ENCODE results near the gene NUP210. TPM values are rescaled to one million over a fixed set of nuclear protein-coding genes. Genes with fewer than 3 reads are reported as not detected.

The NUP210 gene
- total RNA-seq, 4 donors from 2014 or later, result 3.6 to 8.2 (median 4.0) TPM

- no peak for TF ChIP-seq CTCF (IDR thresholded peaks at IDR 0.05)
- no peak for TF ChIP-seq POLR2A (IDR thresholded peaks at IDR 0.05)
- DNase-seq (ENCODE audit: low spot score in 2 of 2), result no peak
- WGBS, 2 donors, result 80 to 82% methylated on average over 3 of the region's 3 CpGs
- intact Hi-C loops (cut with DNase I; ENCODE audit: low total_unique reads), result no loop called here
- no peak overlapping the region for H3K4me3 ChIP-seq (ENCODE audit: low read depth, poor library complexity, severe bottlenecking)
These were observed 127.7 kb downstream of the NUP210 start for GRCh38 chr3:13292375-13292774.

- intact Hi-C loops (cut with DNase I; ENCODE audit: low total_unique reads), result no loop called here
- DNase-seq (ENCODE audit: low spot score in 2 of 2), result no peak
- TF ChIP-seq POLR2A (IDR thresholded peaks at IDR 0.05) (no peak), CTCF (IDR thresholded peaks at IDR 0.05) (no peak)
- WGBS, 2 donors, result 79 to 87% methylated on average over 3 of the region's 3 CpGs
- no peak overlapping the region for H3K4me3 ChIP-seq (ENCODE audit: low read depth, poor library complexity, severe bottlenecking)
These were observed 129.2 kb downstream of the NUP210 start for GRCh38 chr3:13290941-13291340.

- no peak for TF ChIP-seq POLR2A (IDR thresholded peaks at IDR 0.05)
- no peak for TF ChIP-seq CTCF (IDR thresholded peaks at IDR 0.05)
- WGBS, 2 donors, result 86 to 87% methylated on average over 9 of the region's 9 CpGs
- no peak for DNase-seq (ENCODE audit: low spot score in 2 of 2)
- H3K4me3 ChIP-seq (ENCODE audit: low read depth, poor library complexity, severe bottlenecking), result no peak overlapping the region
- intact Hi-C loops (cut with DNase I; ENCODE audit: low total_unique reads), result loop anchor here (5.0 kb wide), 1 partner anchor 1578 kb away; no protein-coding TSS in a partner anchor
These were observed 130.3 kb downstream of the NUP210 start for GRCh38 chr3:13289771-13290285.

GRCh38 chr3:13288732-13289718 lies 131.1 kb downstream of the NUP210 start:
- no peak for TF ChIP-seq CTCF (IDR thresholded peaks at IDR 0.05)
- TF ChIP-seq POLR2A (IDR thresholded peaks at IDR 0.05), result no peak
- intact Hi-C loops (cut with DNase I; ENCODE audit: low total_unique reads), result loop anchor here (5.0 kb wide), 1 partner anchor 1577 kb away; no protein-coding TSS in a partner anchor
- no peak for DNase-seq (ENCODE audit: low spot score in 2 of 2)
- 78 to 83% methylated on average over 10 of the region's 10 CpGs for WGBS, 2 donors
- no peak overlapping the region for H3K4me3 ChIP-seq (ENCODE audit: low read depth, poor library complexity, severe bottlenecking)

- intact Hi-C loops (cut with DNase I; ENCODE audit: low total_unique reads), result loop anchor here (5.0 kb wide), 1 partner anchor 1576 kb away; no protein-coding TSS in a partner anchor
- DNase-seq (ENCODE audit: low spot score in 2 of 2), result no peak
- no peak overlapping the region for H3K4me3 ChIP-seq (ENCODE audit: low read depth, poor library complexity, severe bottlenecking)
- 67 to 72% methylated on average over 4 of the region's 4 CpGs for WGBS, 2 donors
- TF ChIP-seq CTCF (IDR thresholded peaks at IDR 0.05), result no peak
- TF ChIP-seq POLR2A (IDR thresholded peaks at IDR 0.05), result no peak
These were observed 132.3 kb downstream of the NUP210 start for GRCh38 chr3:13287833-13288232.

All from lower leg skin (tissue), 4 donors.